Activated gamma-delta T cell treated with anti-CD3 and anti-CD28 coated beads, Interleukin-2, amount 50 U/mL, for 16 hours (primary cell): ENCODE measurements around the gene BTBD9.
"Not testable (repeated sequence)": the region's sequence is repeated elsewhere in the genome, so short reads cannot be mapped to it uniquely, and the experiment has no call there.

Experiments
- DNase-seq: peaks from one replicate; pipeline ENCODE4 v3.0.0-alpha.2; 2020; ENCODE audit warnings: low read depth

BTBD9 gene

DNA sequence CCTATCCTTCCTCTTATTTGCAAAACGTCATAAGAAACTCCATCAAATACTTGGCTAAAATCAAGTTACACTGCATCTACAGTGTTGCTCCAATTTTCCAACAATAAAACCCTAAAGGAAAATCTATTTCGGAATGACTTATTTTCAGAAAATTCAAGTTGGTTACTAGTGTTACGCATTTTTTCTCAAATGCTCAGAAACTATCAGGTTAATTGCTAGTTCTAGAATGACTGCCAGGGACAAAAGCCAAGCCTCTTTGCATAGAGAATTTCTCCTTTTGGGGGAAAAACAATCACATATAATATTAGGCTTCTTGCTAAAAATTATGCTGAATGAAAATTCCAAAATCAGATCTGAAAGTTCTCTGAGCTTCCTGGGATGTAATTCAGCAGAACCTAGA is 210.2 kb downstream of the BTBD9 start:
- DNase-seq, result no peak

DNA sequence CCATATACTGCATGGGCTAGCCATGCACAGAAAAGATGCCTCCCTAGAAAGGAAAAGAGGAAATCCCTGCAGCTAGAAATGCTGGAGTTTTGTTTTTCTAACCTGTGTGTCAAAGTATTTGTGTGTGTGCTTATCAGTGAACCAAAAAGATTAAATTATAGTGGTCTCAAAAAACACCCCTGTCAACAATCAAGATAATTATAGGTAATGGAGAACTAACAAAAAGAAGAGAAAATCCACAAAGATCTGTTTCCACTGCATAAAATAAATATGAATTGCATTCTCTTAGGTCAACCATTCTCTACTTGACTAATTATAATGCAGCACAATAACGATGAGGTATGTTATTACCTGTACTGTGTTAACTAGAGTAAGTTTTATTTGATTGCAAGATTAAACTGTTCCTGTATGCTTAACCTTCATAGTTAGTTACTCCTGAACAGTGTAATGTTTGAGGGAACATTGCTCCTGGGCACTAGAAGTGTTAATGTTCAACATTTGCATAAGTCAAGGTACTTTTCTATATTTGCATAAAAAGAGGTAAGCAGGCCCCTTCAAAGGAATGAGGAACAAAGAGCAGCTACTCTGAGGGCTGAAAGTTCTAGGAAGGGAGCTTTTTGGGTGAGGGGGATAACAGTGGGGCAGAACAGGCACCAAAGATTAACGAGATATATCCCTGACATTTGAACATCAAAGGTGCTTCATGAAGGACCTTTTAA is 212.1 kb downstream of the BTBD9 start:
- no peak for DNase-seq

DNA sequence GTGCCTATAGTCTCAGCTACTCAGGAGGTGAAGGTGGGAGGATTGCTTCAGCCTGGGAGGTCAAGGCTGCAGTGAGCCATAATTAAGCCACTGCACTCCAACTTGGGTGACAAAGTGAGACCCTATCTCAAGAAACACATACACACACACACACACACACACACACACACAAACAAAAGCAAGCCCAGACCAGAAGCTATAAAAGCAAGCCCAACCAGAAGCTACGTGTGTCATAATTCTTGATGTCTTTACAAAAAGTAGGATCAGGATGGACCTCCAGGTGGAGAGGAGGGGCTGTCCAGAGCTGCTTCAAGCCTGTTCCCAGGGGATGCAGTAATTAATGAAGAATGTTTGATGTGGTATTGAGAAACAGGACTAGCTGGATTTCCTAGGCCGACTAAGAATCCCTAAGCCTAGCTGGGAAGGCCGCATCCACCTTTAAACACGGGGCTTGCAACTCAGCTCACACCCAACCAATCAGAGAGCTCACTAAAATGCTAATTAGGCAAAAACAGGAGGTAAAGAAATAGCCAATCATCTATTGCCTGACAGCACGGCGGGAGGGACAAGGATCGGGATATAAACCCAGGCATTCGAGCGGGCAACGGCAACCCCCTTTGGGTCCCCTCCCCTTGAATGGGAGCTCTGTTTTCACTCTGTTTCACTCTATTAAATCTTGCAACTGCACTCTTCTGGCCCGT is 213.8 kb downstream of the BTBD9 start:
- not testable (repeated sequence) for DNase-seq

DNA sequence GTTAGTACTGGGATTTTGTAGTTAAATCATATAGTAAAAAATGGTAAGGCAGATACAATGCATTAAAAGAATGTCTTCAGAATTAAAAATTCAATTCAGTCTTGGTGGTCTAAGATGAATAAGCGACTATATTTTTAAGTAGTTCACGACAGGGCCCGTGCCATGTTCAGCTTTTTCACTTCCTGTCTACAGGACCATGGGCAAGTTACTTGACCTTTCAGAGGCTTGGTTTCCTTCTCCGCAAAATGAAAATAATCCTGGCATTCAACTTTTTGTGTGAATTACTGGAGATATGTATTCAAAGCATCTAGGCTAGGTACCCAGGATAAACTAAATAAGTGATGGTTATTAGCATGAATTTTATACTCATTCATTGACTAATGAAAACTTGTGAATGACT is 216.0 kb downstream of the BTBD9 start:
- DNase-seq, result no peak

DNA sequence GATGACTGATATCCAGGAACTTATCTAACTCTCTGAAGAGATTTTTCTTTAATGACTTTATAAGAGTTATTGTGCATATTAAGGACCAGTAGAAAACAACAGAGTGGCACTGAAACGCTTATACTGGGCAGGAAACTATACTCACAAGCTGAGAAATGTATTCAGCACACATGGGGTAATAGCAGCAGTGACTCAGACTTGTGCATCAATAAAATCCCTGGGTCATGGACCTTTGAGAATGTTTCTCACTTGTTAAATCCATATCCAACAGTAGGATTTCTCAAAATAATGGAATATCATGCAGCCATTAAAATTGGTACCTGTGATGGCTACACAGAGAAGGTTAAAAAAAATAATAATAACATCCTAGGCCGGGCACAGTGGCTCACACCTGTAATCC is 219.5 kb downstream of the BTBD9 start:
- DNase-seq, result no peak

DNA sequence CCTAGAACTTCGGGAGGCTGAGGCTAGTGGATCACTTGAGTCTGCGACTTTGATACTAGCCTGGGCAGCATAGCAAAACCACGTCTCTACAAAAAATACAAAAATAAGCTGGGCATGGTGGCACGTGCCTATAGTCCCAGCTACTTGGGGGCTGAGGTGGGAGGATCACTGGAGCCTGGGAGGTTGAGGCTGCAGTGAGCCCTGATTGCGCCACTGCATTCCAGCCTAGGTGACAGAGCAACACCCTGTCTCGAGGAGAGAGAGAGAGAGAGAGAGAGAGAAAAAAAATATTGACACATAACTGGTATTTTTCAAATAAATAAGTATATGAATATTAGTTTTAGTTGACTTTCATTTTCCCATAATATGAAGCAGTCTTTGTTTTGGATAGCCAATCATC is 222.2 kb downstream of the BTBD9 start:
- DNase-seq, result no peak

DNA sequence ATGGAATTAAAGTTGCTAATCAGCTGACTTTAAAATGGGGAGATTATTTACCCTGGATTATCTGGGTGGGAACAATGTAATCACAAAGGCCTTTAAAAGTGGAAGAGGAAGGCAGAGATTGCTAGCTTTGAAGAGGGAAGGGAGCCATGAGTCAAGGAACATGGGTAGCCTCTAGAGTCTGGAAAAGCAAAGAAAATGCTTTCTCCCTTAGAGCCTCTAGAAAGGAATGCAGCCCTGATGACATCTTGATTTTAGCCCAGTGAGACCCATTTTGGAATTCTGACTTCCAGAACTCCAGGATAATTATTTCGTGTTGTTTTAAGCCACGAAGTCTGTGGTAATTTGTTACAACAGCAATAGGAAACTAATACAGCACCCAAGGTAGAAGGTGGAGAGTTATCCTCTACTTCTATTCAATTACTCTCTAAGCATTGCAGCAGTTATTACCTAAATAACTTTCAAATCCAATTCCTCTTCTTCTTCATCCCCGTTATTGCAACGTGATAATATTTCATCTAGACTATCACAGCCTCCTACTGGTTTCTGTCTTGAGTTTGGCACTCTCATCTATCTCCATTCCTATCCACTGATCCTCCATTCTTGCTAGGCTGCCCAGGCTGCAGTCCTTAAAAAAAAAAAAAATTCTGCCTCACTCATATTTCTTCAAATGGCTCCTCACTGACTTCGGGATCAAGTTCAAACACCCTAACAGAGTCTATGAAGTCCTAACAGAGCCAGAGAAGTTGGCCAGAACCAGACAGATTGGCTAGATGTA is 224.3 kb downstream of the BTBD9 start:
- DNase-seq, result no peak

DNA sequence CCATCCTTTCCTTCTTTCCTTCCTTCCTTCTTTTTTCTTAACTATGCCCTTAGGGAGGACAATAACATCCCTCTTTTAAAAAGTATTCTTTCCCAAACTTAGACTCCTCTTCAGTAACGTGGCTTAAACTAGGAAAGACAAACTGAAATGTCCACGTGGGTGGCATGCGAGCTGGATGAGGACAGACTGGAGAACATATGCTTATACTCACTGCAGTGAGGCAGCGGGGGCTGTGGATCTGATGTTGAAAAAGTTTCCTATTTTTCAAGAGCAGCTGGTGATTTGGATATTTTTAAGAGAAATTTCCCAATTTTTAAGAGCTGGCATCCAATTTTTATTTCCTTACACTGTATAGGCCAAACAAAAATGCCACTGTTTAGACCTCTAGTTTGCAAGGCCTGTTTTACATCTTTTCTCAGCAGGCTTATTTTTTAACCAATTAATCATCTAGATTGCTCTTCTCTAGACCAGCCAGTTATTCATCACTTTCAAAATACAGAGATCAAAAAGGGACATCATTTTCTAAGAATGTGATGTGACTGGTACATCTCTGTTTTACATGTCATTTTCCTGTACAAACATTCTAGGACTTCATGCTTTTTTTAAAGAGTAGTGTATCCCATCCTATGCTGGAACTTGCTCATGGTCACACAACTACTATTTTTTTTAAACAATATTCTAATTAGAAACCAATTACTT is 226.5 kb downstream of the BTBD9 start:
- DNase-seq, result no peak

DNA sequence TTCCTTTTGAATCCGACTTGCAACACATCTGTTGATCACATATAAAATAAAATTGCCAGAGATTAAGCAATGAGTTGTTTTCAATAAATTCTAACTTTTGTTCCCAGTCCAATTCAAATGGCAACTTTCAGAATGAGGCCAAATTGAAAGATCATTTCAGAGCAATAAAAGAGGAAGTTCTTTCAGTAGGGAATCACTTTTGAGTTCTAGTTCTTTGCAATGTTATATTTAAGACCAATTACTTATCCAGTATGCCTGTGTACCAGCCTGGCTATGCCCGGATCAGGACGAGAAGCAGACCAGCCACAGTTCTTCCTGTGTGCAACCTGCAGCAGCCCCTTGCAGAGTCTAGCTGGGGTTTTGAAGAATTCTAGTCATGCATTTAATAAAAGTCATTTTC is 232.5 kb downstream of the BTBD9 start:
- no peak for DNase-seq

DNA sequence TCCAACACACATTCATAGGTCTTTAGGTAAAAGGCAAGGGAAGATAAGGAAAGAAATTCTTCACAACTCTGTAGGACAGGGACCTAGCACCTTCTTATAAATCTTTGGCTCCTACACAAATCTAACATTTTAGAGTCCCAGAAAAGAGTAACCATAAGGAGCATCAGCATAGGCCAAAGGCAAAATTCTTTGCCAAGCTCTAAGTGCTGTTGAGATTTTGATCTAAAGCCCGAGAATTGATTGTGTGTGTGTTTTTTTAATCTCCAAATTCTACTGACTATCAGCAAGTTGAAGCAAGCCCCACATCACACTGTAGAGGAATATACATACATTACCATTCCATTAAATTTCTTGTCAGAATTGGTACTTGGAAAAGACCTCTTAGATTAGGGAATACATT is 233.6 kb downstream of the BTBD9 start:
- DNase-seq, result no peak

DNA sequence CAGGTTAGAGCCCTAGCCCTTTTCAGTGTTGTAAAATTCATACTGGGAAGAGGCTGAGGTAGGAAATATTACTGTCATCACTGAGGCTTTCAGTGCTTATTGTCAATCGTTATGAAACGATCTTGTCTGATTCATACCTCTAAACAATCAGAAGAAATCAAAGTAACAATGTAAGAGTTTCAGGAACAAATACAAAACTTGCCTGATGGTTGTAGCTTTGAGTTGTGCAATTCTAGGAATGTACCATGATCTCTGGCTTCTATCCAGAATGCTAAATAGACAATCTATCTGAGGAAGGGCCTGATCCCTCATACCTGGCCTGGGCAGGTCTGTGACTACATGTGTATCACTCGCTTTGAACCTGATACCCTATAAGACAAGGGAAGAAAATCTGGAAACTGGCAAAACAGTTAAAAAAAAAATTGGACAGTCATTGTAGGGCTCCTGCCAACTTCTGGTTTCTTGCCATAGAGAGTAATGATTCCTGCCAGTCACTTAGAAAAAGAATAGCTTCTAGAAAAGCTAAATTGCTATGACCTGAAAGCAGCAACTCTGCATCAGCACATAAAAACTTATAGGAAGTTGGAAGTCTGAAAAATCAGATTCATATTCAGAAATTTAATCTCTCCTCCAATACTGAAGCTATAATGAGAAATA is 234.7 kb downstream of the BTBD9 start:
- DNase-seq, result no peak

DNA sequence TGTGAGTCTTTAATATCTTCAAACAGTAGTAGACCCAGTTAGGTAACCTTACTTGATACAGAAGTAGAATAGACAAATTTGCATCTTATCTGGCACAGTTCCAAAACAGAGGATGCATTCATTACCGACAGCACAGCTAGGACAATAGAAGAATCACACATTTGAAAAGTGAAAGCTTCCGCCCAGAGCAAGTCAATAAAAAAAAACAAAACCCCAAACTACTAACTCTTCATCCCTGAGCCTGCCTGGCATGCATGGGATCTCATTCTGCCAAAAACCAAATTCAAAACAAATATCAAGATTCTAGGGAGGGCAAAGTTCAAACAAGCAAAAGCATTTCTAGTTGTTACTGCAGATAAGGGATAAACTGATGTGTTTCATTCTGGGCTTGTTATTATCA is 235.4 kb downstream of the BTBD9 start:
- DNase-seq, result no peak

DNA sequence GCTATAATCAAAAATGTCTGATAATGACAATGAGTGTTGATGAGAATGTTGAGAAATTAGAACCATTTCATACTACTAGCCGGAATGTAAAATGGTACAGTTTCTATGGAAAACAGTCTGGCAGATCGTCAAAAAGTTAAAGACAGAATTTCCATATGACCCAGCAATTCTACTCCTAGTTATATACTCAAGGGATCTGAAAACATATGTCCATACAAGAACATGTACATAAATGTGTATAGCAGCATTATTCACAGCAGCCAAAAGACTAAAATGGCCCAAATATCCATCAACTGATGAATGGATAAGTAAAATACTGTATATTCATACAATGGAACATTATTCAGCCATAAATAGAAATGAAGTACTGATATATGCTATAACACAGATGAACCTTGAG is 236.2 kb downstream of the BTBD9 start:
- no peak for DNase-seq

DNA sequence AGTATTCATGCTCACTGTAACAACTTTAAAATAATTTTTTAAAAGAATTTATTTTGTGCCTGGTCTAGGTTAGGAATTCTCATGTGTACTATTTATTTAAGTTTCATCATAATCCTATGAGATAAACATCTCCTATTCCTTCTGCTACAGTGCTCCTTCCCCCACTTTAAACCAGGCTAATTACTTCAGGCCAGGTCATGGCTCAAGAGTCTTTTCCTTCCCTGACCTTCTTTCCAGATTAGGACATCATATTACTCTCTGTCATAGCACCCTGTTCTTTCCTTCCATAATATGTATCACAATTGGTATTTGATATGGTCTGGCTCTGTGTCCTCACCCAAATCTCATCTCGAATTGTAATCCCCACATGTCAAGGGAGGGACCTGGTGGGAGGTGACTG is 239.0 kb downstream of the BTBD9 start:
- no peak for DNase-seq

DNA sequence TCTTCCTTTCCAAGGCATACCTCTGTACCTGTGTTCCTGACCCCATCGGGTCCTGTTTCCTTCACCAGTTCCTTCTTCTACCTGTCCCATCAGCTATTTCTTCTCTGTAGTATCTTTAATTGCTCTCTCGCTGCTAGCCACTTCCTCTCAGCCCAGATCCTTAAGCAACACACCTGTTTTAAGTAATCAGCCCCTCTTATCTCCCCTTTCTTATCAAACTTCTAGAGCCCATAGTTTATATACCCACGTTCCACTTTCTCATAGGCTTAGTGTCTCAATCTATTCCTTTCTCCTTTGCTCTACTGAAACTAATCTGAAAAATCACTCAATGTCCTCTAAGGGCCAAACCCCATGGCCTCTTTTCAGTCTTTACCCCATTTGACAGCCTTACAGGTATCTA is 239.6 kb downstream of the BTBD9 start:
- no peak for DNase-seq

DNA sequence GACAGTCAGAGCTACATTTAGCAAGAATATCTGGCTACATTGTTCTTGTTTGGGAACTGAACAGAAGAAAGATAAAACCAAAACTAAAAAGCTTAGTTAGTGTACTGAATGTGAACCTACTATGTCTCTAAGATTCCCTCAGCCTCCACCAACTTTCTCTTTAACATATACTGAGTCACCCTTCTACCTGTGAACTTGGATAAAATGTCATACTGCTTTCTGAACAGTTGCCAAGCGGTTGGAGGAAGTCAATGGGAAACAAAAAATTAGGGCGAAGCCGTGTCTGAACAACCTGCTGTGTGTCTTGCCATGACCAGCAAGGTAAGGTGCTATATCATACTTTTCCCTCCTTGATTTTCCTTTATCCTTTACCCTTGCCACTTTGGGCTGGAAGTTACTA is 243.5 kb downstream of the BTBD9 start:
- DNase-seq, result no peak

DNA sequence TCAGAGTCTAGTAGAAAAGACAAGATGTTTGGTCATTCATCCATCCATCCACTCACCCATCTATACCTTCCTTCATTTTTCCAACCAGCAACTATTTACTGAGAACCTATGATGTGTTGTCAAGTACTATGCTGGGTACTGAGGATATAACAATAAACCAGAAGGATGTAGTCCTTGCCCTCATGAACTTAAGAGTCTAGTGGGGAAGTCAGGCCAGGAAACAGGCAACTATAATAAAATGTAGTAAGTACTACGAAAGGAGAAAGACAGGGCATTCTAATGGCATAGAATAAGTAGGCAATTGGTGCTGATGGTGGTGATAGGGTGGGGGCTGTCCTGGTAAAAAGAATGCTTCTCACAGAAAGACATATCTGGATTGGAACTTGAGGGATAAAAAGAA is 245.7 kb downstream of the BTBD9 start:
- DNase-seq, result no peak

DNA sequence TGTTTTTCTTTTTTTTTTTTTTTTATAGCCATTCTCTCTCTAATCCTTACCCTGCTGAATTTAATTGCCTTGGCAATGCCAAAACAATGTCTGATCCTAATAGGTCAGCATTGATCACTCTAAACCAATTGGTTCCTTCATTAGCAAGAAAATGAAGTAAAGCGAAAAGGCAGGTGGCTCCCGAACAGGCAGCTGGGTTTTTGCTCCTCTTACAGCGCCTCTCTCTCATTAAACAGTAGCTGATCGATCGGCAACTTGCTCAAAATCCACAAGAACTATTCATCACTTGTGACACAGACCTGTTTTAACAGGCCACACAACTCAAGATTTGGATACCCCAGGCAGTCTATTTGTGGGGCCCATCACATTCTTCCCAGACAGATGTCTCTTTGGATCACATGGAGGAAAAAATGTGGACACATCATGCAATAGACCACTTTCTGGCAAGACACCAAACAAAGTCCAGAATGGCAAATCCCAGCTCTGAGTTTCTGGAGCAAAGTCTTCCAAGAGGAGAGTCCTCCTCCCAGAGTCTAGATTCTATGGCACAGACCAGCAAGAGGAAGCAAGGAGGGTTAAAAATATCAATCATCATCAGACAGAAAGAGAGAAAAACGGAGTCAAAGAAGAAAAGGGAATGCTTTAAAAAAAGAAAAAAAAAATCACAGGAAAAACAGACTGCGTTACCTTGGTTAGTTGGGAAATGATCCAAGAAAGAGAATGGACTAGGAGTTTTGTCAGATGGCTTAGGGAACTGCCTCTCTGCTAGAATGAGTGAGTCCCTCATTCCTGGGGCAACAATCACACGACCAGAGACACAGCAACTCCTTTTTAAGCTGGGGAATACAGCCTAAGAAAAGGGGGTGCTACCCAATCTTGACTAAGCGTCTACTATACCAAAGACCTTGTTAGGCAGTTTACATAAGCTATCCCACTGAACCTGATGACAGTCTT is 247.8 kb downstream of the BTBD9 start:
- no peak for DNase-seq

DNA sequence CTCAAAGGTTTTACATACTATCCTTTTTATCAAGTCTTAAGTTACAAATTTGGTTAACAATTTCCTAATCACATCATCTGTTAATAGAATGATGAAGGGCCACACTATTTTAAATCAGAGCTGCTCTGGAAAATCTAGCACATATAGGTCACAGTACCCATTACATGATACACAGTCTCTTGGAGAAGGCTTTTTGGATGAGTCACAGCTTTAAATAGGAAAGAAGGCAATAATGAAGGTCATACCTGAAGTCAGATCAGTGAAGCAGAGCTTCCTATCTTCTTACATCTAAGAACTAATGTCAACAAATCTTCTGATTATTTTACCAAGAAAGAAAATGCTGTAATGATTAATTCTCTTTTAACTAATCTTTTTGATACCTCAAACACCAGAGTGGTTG is 248.5 kb downstream of the BTBD9 start:
- no peak for DNase-seq

DNA sequence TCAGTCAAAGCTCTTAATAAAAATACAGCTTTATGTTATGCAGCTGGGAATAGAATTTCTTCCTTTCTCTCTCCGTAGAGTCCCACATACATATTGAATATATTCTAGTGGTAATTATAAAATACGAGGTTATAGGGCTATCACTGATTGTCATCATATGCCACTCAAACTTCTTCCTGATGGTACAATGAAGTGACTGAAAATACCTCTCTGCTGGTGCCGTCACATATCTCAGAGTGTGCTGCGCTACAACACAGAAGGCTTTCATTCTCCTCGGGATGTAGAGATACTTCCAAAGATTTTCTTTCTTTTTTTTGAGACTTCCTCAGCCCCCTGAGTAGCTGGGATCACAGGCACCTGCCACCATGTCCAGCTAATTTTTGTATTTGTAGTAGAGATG is 249.9 kb downstream of the BTBD9 start:
- DNase-seq, result no peak

DNA sequence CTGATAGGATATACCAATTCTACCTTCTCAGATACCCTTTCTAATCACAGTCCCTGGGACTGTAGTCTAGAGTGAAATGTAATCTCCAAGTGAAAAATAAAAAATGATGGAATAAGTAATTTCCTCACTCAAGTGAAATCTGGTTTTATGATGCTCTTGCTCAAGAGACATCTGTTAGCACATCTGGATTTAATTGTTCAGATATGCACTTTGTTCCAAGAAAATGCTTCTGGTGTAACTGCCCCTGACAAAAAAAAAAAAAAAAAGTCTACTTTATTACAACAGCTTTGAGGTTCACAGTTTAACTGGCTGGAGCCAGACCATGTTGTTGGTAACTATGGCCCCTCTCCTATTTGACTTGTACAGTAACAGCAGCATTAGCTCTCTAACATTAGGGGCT is 251.8 kb downstream of the BTBD9 start:
- no peak for DNase-seq
